ENCODE results near the gene MSANTD2.
"Not testable (repeated sequence)": the region's sequence is repeated elsewhere in the genome, so short reads cannot be mapped to it uniquely, and the experiment has no call there.

MSANTD2 gene

GRCh38 chr11:124788521-124788920, 11.7 kb downstream of the MSANTD2 start:
- Histone ChIP-seq H3K4me1 (ENCODE audit: control insufficient read depth, insufficient read depth, low read length) (peaks cover 6% of the 10 kb centered on the region), H3K4me3 (ENCODE audit: low read length) (no peak overlapping the region), H3K27me3 (ENCODE audit: control insufficient read depth, insufficient read depth, low read length) (no peaks in the 10 kb centered on the region), H3K9me3 (ENCODE audit: control insufficient read depth, low read length) (no peaks in the 10 kb centered on the region), H3K9ac (ENCODE audit: low read length) (no peak overlapping the region), H3K36me3 (ENCODE audit: control insufficient read depth, insufficient read depth, low read length) (no peaks in the 10 kb centered on the region)

- no peaks in the 10 kb centered on the region for H3K36me3 ChIP-seq (ENCODE audit: control insufficient read depth, insufficient read depth, low read length)
- H3K4me1 ChIP-seq (ENCODE audit: control insufficient read depth, insufficient read depth, low read length) = peaks cover 11% of the 10 kb centered on the region
- H3K27me3 ChIP-seq (ENCODE audit: control insufficient read depth, insufficient read depth, low read length) = no peaks in the 10 kb centered on the region
- H3K9me3 ChIP-seq (ENCODE audit: control insufficient read depth, low read length) = no peaks in the 10 kb centered on the region
- H3K4me3 ChIP-seq (ENCODE audit: low read length) = no peak overlapping the region
- no peak overlapping the region for H3K9ac ChIP-seq (ENCODE audit: low read length)
Measured at GRCh38 chr11:124784051-124784450, 16.2 kb downstream of the MSANTD2 start.

- H3K4me1 ChIP-seq (ENCODE audit: control insufficient read depth, insufficient read depth, low read length) = peaks cover 11% of the 10 kb centered on the region
- no peaks in the 10 kb centered on the region for H3K9me3 ChIP-seq (ENCODE audit: control insufficient read depth, low read length)
- H3K9ac ChIP-seq (ENCODE audit: low read length) = no peak overlapping the region
- H3K27me3 ChIP-seq (ENCODE audit: control insufficient read depth, insufficient read depth, low read length) = no peaks in the 10 kb centered on the region
- no peaks in the 10 kb centered on the region for H3K36me3 ChIP-seq (ENCODE audit: control insufficient read depth, insufficient read depth, low read length)
- H3K4me3 ChIP-seq (ENCODE audit: low read length) = no peak overlapping the region
Measured at GRCh38 chr11:124783002-124783401, 17.2 kb downstream of the MSANTD2 start.

GRCh38 chr11:124779568-124779967, 20.6 kb downstream of the MSANTD2 start:
- no peaks in the 10 kb centered on the region for H3K36me3 ChIP-seq (ENCODE audit: control insufficient read depth, insufficient read depth, low read length)
- no peak overlapping the region for H3K9ac ChIP-seq (ENCODE audit: low read length)
- H3K9me3 ChIP-seq (ENCODE audit: control insufficient read depth, low read length) = no peaks in the 10 kb centered on the region
- no peak overlapping the region for H3K4me3 ChIP-seq (ENCODE audit: low read length)
- H3K27me3 ChIP-seq (ENCODE audit: control insufficient read depth, insufficient read depth, low read length) = no peaks in the 10 kb centered on the region
- peaks cover 11% of the 10 kb centered on the region for H3K4me1 ChIP-seq (ENCODE audit: control insufficient read depth, insufficient read depth, low read length)

- no peaks in the 10 kb centered on the region for H3K9me3 ChIP-seq (ENCODE audit: control insufficient read depth, low read length)
- H3K27me3 ChIP-seq (ENCODE audit: control insufficient read depth, insufficient read depth, low read length) = no peaks in the 10 kb centered on the region
- H3K9ac ChIP-seq (ENCODE audit: low read length) = no peak overlapping the region
- no peaks in the 10 kb centered on the region for H3K36me3 ChIP-seq (ENCODE audit: control insufficient read depth, insufficient read depth, low read length)
- H3K4me1 ChIP-seq (ENCODE audit: control insufficient read depth, insufficient read depth, low read length) = peaks cover 5% of the 10 kb centered on the region
- H3K4me3 ChIP-seq (ENCODE audit: low read length) = no peak overlapping the region
Measured at GRCh38 chr11:124778281-124778680, 21.9 kb downstream of the MSANTD2 start.

GRCh38 chr11:124776865-124777645, 23.2 kb downstream of the MSANTD2 start:
- H3K9me3 ChIP-seq (ENCODE audit: control insufficient read depth, low read length) = no peaks in the 10 kb centered on the region
- H3K4me1 ChIP-seq (ENCODE audit: control insufficient read depth, insufficient read depth, low read length) = no peaks in the 10 kb centered on the region
- H3K36me3 ChIP-seq (ENCODE audit: control insufficient read depth, insufficient read depth, low read length) = no peaks in the 10 kb centered on the region
- H3K27me3 ChIP-seq (ENCODE audit: control insufficient read depth, insufficient read depth, low read length) = no peaks in the 10 kb centered on the region
- no peak overlapping the region for H3K9ac ChIP-seq (ENCODE audit: low read length)
- no peak overlapping the region for H3K4me3 ChIP-seq (ENCODE audit: low read length)

- H3K9me3 ChIP-seq (ENCODE audit: control insufficient read depth, low read length); H3K4me3 ChIP-seq (ENCODE audit: low read length); H3K9ac ChIP-seq (ENCODE audit: low read length); H3K27me3 ChIP-seq (ENCODE audit: control insufficient read depth, insufficient read depth, low read length); H3K36me3 ChIP-seq (ENCODE audit: control insufficient read depth, insufficient read depth, low read length); H3K4me1 ChIP-seq (ENCODE audit: control insufficient read depth, insufficient read depth, low read length): not testable (repeated sequence)
Measured at GRCh38 chr11:124770959-124771358, 29.2 kb downstream of the MSANTD2 start.

- H3K27me3 ChIP-seq (ENCODE audit: control insufficient read depth, insufficient read depth, low read length) = no peaks in the 10 kb centered on the region
- H3K9ac ChIP-seq (ENCODE audit: low read length) = no peak overlapping the region
- H3K4me3 ChIP-seq (ENCODE audit: low read length) = no peak overlapping the region
- no peaks in the 10 kb centered on the region for H3K9me3 ChIP-seq (ENCODE audit: control insufficient read depth, low read length)
- no peaks in the 10 kb centered on the region for H3K36me3 ChIP-seq (ENCODE audit: control insufficient read depth, insufficient read depth, low read length)
- H3K4me1 ChIP-seq (ENCODE audit: control insufficient read depth, insufficient read depth, low read length) = peaks cover 8% of the 10 kb centered on the region
Measured at GRCh38 chr11:124769806-124770774, 30.1 kb downstream of the MSANTD2 start.

GRCh38 chr11:124768914-124769313, 31.3 kb downstream of the MSANTD2 start:
- Histone ChIP-seq H3K4me1 (ENCODE audit: control insufficient read depth, insufficient read depth, low read length) (peaks cover 9% of the 10 kb centered on the region), H3K36me3 (ENCODE audit: control insufficient read depth, insufficient read depth, low read length) (no peaks in the 10 kb centered on the region), H3K4me3 (ENCODE audit: low read length) (no peak overlapping the region), H3K9ac (ENCODE audit: low read length) (no peak overlapping the region), H3K27me3 (ENCODE audit: control insufficient read depth, insufficient read depth, low read length) (no peaks in the 10 kb centered on the region), H3K9me3 (ENCODE audit: control insufficient read depth, low read length) (no peaks in the 10 kb centered on the region)

GRCh38 chr11:124766156-124766555, 34.0 kb downstream of the MSANTD2 start:
- Histone ChIP-seq H3K9me3 (ENCODE audit: control insufficient read depth, low read length) (no peaks in the 10 kb centered on the region), H3K27me3 (ENCODE audit: control insufficient read depth, insufficient read depth, low read length) (peaks cover 7% of the 10 kb centered on the region), H3K36me3 (ENCODE audit: control insufficient read depth, insufficient read depth, low read length) (no peaks in the 10 kb centered on the region), H3K4me1 (ENCODE audit: control insufficient read depth, insufficient read depth, low read length) (peaks cover 25% of the 10 kb centered on the region), H3K9ac (ENCODE audit: low read length) (no peak overlapping the region), H3K4me3 (ENCODE audit: low read length) (no peak overlapping the region)

- Histone ChIP-seq H3K27me3 (ENCODE audit: control insufficient read depth, insufficient read depth, low read length) (peaks cover 35% of the 10 kb centered on the region), H3K36me3 (ENCODE audit: control insufficient read depth, insufficient read depth, low read length) (no peaks in the 10 kb centered on the region), H3K9me3 (ENCODE audit: control insufficient read depth, low read length) (no peaks in the 10 kb centered on the region), H3K4me3 (ENCODE audit: low read length) (peak overlapping the region; percentile 47), H3K4me1 (ENCODE audit: control insufficient read depth, insufficient read depth, low read length) (peaks cover 42% of the 10 kb centered on the region), H3K9ac (ENCODE audit: low read length) (peak overlapping the region; percentile 58)
Measured at GRCh38 chr11:124763156-124763947, 36.9 kb downstream of the MSANTD2 start.
